ENCODE data around the gene IDH1. TPM values are rescaled to one million over a fixed set of nuclear protein-coding genes. Genes with fewer than 3 reads are reported as not detected.
"Not testable (repeated sequence)": the region's sequence is repeated elsewhere in the genome, so short reads cannot be mapped to it uniquely, and the experiment has no call there.

The IDH1 gene
- total RNA-seq, 1 donor from 2014 or later = 260 TPM

DNA sequence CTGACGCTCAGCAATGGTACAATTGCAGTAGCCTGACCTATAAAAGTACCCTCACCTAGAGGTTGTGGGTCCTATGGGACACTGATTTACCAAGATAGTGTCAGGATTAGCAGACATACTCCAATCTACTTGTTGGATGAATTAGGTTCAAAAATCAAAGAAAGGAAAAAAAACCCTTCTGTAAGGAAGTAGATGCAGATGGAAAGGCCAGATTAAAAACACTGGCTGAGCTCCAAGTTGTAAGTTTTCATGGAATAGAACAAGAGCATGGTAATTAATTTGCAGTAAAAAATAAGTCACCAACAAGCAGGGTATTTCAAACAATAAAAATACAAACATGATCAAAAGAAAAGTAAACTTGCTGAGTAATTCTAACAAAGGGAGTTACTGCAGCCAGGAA lies 26.4 kb downstream of the IDH1 start:
- H3K4me1 Mint-ChIP-seq (ENCODE audit: low read depth) = no peaks in the 10 kb centered on the region
- peaks cover 1% of the 10 kb centered on the region for H3K36me3 Mint-ChIP-seq (ENCODE audit: insufficient read depth)

DNA sequence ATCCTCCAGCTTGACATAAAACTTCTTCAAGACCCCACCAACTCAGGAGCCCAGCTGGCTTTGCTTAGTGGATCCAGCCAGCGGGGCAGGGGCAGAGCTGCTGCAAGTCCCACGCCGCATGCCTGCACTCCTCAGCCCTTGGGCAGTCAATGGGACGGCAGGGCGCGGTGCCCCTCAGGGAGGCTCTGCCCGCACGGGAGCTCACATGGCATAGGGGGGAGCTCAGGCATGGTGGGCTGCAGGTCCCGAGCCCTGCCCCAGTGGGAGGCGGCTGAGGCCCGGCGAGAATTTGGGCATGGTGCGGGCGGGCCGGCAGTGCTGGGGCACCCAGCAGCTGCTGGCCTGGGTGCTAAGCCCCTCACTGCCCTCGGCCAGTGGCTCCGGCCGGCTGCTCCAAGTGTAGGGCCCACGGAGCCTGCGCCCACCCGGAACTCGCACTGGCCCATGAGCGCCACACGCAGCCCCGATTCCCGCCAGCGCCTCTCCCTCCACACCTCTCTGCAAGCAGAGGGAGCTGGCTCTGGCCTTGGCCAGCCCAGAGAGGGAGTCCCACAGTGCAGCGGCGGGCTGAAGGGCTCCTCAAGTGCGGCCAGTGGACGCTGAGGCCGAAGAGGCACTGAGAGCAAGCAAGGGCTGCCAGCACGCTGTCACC lies 27.2 kb downstream of the IDH1 start:
- Mint-ChIP-seq H3K27ac (no peak overlapping the region), H3K36me3 (ENCODE audit: insufficient read depth) (peaks cover 1% of the 10 kb centered on the region), H3K27me3 (no peaks in the 10 kb centered on the region), H3K4me1 (ENCODE audit: low read depth) (no peaks in the 10 kb centered on the region), H3K9me3 (ENCODE audit: low read depth) (peaks cover 5% of the 10 kb centered on the region), H3K4me3 (ENCODE audit: low read depth) (no peak overlapping the region)
- TF ChIP-seq, protein P1, sequence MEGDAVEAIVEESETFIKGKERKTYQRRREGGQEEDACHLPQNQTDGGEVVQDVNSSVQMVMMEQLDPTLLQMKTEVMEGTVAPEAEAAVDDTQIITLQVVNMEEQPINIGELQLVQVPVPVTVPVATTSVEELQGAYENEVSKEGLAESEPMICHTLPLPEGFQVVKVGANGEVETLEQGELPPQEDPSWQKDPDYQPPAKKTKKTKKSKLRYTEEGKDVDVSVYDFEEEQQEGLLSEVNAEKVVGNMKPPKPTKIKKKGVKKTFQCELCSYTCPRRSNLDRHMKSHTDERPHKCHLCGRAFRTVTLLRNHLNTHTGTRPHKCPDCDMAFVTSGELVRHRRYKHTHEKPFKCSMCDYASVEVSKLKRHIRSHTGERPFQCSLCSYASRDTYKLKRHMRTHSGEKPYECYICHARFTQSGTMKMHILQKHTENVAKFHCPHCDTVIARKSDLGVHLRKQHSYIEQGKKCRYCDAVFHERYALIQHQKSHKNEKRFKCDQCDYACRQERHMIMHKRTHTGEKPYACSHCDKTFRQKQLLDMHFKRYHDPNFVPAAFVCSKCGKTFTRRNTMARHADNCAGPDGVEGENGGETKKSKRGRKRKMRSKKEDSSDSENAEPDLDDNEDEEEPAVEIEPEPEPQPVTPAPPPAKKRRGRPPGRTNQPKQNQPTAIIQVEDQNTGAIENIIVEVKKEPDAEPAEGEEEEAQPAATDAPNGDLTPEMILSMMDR (IDR thresholded peaks at IDR 0.05; ENCODE audit: unreplicated experiment) = no peak
- DNase-seq (ENCODE audit: low spot score, unreplicated experiment) = no peak

More for the DNA sequence above, 26.4 kb downstream of the IDH1 start:
- TF ChIP-seq, protein P1 (IDR thresholded peaks at IDR 0.05; ENCODE audit: unreplicated experiment) = no peak
- Mint-ChIP-seq H3K4me3 (ENCODE audit: low read depth) (no peak overlapping the region), H3K27me3 (no peaks in the 10 kb centered on the region), H3K9me3 (ENCODE audit: low read depth) (peaks cover 5% of the 10 kb centered on the region), H3K27ac (no peak overlapping the region)
- no peak for DNase-seq (ENCODE audit: low spot score, unreplicated experiment)

DNA sequence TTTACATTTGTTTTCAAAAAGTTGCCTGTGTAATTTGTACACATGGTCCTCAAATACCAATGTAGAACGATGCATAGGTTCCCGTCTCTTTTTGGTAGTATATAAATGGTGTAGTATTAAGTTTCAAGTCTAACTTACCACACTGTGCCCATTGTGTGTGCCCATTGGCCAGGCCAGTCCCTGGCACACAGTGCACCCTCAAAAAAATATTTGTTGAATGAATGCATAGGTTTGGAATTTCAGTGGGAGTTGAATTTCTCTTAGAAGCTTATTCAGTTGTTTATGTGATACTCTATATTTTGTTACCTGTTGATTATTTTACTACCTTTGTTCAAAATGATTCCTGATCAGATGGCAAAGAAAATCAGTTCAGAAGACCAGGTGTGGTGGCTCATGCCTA lies 30.1 kb downstream of the IDH1 start:
- Mint-ChIP-seq H3K27ac (no peak overlapping the region), H3K4me1 (ENCODE audit: low read depth) (no peaks in the 10 kb centered on the region), H3K27me3 (no peaks in the 10 kb centered on the region), H3K36me3 (ENCODE audit: insufficient read depth) (peaks cover 1% of the 10 kb centered on the region), H3K4me3 (ENCODE audit: low read depth) (no peak overlapping the region), H3K9me3 (ENCODE audit: low read depth) (peaks cover 13% of the 10 kb centered on the region)
- TF ChIP-seq, protein P1 (IDR thresholded peaks at IDR 0.05; ENCODE audit: unreplicated experiment) = no peak
- no peak for DNase-seq (ENCODE audit: low spot score, unreplicated experiment)

DNA sequence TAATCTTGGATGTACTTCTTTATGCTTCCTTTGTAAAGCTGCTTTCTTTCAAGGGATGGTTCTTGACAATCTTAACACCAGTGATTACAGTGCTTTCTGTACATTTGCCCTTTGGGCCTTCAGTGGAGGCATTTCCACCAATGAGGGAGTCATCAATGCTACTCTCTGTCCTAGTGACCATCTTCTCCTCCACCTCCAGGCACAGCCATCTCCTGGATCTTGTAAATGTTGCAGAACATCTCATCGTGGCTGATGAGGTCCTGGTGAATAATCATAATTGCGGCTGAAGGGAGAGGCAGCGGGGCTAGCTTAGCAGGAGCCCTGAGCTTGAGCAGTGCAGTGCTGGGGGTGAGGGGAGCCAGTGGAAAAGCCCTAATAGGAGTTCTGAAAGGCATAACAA lies 32.5 kb downstream of the IDH1 start:
- TF ChIP-seq, protein P1 (IDR thresholded peaks at IDR 0.05; ENCODE audit: unreplicated experiment) = no peak
- no peaks in the 10 kb centered on the region for H3K4me1 Mint-ChIP-seq (ENCODE audit: low read depth)
- peaks cover 13% of the 10 kb centered on the region for H3K9me3 Mint-ChIP-seq (ENCODE audit: low read depth)
- H3K36me3 Mint-ChIP-seq (ENCODE audit: insufficient read depth) = peaks cover 1% of the 10 kb centered on the region
- no peaks in the 10 kb centered on the region for H3K27me3 Mint-ChIP-seq
- no peak overlapping the region for H3K4me3 Mint-ChIP-seq (ENCODE audit: low read depth)
- no peak overlapping the region for H3K27ac Mint-ChIP-seq
- no peak for DNase-seq (ENCODE audit: low spot score, unreplicated experiment)

DNA sequence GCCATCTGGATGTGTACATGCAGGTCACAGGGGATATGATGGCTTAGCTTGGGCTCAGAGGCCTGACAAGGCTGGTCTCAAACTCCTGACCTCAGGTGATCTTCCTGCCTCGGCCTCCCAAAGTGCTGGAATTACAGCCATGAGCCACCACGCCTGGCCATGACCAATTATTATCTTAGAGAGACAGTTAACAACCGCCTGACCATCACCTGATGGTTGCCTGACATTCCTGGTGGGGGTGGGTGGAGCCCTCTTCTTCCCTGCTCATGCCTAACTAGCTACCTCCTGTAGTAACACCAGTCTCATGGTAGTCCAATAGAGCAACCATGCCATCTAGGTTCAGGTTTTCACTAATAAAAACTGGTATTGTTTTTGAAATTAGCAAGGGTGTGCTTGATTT lies 33.0 kb downstream of the IDH1 start:
- H3K4me1 Mint-ChIP-seq (ENCODE audit: low read depth); H3K27ac Mint-ChIP-seq; H3K36me3 Mint-ChIP-seq (ENCODE audit: insufficient read depth); DNase-seq (ENCODE audit: low spot score, unreplicated experiment); H3K27me3 Mint-ChIP-seq; H3K4me3 Mint-ChIP-seq (ENCODE audit: low read depth): not testable (repeated sequence)
- H3K9me3 Mint-ChIP-seq (ENCODE audit: low read depth) = peaks cover 13% of the 10 kb centered on the region
